ENCODE measurements around the gene STON2.

DNA sequence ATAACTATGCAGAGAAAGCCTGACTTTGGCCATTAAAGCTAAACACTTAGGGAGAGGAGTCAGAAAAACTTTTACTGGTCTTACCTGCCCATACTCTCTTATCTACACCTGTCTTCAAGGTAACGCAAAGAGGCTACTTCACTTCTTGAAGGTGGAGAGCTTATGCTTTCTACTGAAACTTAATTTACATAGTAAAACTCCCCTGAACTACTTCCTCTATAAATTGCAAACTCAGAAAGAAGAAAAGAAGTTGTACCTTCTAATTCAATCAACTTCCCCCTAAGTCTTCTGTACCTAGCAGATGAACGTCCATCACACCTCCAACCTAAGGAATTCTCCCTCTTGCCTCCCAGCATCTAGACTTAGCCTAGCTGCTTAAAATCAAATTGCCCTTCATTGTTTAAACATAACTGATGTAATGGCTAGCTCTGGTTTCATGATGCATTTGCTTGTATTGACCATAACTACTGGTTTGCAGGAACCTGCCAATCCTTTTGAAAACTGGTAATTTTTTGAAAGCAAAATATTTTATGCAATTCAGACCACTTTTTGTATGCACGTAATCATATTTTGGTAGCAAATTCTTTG lies 87.7 kb downstream of the STON2 start:
- no peak for TF ChIP-seq ZNF274 (IDR thresholded peaks at IDR 0.05; ENCODE audit: low read depth, low read length)
- TF ChIP-seq SUZ12 (IDR thresholded peaks at IDR 0.05; ENCODE audit: extremely low read depth, insufficient read depth, insufficient read length), result no peak

Data from NT2/D1 (cell line).